NCI-H82 treated with DMSO at 0.1 percent for 48 hours (cell line): ENCODE results near the gene CYB5R2.

Source experiments
- DNase-seq: peaks from one replicate; lab custom pipeline; 2025; ENCODE audit not compliant: unreplicated experiment; lab: John Stamatoyannopoulos, UW

The CYB5R2 gene

DNA sequence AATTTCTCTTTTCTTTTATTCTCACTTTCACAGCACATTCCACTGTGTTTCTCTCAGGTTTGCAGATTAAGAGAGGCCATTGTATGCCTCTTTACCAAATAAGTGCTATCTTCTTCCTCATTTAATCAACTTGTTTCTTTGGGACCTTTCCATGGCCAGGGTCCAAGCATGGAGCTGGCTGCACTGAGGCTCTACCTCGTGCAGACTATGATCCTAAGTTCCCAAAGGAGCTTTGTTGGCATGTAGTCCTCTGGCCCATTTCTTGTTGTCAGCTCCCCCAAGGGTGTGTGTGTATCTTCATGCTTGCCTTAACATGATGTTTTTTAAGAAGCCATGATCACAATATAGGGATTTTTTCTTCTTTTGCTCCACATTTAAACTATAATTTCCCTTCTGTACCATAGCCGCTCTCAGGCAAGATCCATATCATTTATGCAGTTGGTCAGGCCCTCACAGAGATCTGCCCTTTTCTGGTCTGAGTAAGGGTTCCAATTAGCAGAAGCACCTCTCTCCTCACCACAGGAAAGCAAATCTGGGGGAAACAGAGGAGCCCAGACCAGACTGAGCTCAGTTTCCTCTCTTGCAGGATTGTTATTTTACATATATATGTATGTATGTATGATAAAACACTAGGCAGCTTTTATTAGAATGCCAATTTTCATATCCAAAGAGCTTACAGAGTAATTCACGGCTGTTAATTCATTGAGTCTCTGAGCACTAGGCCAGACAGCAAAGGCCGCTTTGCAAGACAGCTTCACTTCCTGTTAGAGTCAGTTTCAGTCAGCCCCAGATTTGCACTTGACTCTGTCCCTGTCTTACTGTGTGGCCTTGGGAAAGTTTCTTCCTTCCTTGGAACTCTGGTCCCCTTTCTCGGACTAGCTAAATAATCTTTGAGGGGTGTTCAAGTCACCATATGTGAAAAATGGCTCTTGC, 34.3 kb downstream of the CYB5R2 start:
- no peak for DNase-seq

DNA sequence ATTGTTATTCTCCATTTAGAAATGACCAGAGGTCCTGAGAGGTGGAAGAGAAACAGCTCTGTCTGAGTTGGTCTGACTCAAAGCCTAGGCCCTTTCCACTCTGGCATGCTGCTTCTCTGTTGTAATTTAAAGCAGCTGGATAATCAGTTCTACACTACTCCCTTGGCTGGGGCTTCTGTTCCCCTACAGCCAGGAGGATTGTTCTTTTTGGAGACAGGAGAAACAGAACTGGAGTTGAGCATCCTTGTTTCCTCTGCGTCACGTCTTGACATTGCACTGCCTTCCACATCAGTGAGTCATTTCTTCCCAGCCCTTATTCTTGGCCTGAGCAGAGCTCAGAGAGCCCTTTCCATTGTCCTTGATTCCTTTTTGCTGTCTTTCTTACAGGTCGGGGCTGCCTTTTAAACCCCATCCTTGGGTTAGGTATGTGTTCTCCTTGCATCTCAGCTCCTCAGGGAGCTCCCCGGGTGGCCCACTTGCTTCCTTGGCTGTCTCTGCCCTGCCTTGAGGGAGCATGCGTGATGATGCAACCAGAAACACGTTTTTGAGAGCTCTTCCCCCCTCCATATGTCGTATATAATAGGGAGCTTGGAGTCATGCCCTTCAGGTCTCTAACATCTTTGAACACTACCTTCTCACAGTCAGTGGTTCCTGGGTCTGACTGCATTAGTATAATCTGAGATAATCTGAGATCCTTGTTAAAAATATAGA, 35.7 kb downstream of the CYB5R2 start:
- DNase-seq = no peak

DNA sequence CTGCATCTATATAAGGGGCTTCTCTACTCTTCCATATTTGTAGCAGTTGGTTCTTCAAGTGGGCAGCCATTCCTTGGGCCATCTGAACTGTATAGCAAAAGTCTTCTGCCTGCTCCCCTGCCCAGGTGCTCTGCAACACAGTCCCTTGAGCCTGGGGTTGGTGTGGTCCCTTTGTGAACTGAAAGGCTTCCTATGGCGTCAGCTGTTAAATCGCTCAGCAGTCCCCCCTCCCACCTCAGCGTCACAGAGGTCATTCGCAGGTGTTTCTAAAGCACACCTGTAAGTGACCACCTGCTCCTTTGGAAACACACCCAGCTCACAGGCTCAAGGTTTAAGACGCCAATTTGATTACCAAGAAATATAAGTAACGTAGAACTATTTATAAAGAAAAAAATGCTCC, 37.0 kb downstream of the CYB5R2 start:
- no peak for DNase-seq

DNA sequence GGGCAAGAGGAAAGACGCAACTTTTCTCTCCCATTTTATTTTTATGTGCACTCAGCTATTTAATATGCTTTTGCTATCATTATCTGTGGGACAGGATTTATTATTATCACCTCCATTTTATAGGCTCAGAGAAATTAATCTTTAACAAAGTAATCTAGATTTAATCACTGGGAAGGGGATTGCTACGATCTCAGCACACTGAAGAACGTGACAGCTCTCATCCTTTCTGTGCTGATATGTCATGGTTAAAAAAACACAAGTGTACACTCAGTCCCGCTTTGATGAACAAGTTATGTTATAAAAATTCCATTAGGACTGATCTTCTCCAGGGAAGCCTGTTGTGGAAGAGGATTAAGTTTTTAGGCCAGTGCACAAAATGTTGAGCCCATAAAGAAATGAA, 37.6 kb downstream of the CYB5R2 start:
- DNase-seq = no peak

DNA sequence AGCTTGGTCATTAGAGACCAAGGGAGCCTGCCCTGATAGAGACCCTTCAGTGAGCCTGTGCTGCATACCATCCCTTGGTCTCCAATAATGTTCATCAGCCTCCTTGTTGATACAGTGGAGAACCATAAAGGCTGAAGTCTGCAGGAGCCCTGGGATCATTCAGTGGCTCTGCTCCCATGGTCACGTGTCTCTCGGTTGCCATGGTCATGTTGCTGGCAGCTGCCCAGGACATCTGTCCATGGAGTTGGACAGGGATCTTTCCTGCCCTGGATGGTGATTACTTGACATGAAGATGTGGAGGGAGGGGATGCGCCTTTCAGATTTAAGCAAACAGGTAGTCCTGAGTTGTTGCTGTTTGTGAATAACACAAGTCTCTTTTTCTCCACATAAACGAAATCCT, 38.2 kb downstream of the CYB5R2 start:
- DNase-seq = no peak

DNA sequence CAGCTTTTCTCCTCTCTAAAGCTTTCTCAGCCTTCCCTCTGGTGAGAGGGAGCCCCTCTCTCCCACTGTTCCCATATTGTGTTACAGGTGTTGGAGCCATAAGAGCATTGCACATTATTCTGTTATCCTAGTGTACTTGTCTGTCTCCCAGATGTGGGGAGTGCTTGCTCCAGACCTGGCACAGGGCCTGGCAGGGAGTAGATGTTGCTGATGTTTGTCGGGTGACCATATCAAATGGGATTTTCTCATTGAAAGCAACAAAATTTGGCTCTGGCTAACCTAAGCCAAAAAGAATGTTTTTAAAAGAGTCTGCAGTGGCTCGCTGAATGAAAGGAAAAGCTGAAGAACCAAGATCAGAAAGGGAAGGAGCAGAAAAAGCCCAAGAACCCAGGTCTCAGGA, 41.1 kb downstream of the CYB5R2 start:
- DNase-seq = no peak

DNA sequence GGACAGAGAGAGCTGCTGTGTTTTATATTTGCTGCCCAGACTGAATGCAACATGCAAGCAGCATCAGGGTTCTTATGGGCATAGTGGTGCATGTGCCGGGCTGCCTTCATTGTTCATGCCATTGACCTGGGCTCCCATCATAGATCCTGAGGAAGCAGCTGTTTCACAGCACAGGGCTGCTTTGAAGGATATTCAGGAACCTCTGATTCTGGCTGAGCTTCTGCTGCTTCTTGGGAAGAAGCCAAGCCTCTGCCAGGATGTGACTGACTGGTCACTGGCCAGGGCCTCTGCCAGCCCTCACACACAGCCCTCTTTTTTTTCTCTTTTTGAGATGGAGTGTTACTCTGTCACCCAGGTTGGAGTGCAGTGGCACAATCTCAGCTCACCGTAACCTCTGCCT, 43.3 kb downstream of the CYB5R2 start:
- DNase-seq = no peak

DNA sequence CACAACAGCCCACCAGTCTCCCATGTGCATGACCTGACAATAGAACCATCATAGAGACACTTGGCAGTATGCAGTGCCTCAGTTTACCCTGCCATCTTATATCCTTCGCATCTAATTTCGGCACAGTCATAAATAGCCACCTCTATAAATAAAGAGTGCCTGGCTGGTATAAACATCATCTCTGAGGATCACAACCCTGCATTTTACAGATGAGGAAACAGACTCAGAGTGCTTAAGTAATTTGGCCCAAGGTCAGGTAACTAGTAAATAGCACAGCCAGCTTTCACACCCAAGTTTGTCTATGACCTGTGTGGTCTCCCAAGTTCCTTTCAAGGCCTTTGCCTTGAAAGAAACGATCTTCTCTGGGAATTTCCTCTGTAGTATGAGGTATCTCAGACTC, 44.6 kb downstream of the CYB5R2 start:
- no peak for DNase-seq

DNA sequence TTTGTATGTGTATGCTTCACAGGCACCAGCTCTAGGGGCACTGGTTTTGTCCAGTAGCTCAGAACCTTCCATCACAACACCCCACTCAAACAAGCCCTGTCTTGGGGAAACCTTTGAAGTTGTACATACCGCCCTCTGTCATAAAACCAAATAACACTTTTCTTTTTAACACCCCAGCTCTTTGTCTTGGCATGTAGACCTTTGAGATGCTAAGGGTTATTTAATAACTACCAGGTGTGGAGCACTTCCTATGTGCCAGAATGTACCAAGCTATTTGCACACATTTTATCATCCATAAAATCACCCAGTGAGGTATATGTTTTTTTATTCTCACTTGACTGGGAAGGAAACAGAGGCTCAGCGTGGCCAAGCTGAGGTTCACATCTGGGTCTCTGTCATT, 50.6 kb downstream of the CYB5R2 start:
- DNase-seq = no peak

DNA sequence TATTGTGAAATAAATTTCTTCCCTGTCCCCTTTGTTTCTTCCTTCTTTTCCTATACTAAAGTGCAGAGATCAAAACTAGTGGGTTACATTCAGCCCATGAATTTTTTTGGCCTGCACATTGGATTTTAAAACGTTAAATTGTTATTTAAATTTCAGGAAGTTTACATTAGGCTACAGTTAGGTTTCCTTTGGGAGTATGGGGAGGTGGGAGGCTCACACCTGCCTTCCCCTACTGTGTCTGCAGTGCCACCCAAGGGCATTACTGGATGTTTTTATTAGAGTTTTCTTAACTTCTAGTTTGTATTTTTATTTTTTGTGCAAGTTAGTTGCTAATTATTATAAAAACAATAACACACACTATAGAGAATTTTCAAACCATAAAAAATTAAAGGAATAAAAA, 51.7 kb downstream of the CYB5R2 start:
- no peak for DNase-seq

DNA sequence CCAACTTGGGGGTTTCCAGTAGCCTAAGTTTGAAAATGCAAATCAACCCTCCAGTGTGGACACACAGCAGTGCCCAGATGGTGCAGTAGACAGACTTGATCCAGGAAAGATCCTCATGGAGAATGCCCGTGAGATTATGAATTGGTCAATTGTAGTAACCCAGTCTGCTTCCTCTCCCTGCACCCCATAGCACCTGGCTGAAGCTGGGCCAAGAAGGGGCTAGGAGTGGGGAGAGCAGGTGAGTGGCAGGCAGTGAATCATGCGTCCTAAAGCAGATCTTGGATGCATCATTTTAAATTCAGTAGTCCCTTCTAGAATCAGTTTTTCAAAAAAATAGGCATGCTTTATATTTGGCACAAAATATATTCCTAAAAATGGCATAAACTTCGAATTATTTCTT, 52.2 kb downstream of the CYB5R2 start:
- DNase-seq = no peak

DNA sequence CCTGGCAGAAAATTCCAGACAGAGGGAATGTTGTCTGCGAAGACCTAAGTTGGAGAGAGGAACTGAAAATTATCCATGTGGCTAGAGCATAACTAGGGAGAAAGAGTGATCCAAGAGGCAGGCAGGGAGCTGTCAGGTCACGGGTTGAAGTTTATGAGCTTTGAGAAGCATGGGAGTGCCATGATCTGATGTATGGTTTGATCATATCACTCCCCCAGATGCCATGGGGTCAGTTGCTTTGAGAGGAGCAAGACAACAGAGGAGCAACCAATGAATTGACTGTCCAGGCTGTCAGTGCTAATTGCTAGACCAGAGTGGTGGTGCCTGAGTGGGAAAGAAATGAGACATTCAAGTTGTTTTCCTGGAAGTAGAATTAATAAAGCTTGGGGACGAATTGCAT, 54.0 kb downstream of the CYB5R2 start:
- no peak for DNase-seq

DNA sequence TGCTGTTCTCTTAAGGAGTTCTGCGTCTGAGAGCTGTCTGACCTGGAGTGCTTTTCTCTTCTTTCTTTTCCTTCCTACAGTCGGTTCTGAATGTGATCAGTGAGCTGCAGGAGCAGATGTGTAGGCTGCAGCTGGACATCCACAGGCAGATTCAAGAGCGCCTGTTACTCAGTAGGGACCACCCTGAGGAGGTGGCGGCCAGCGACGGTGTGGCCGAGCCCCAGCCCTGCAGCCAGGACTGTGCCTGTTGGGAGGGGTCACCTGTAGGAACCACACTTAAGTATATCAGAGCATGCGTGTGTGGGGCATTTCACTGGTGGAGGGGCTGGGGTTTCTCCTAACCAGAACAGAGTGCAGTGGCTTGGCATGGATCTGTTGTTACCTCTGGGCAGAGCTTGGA, 56.3 kb downstream of the CYB5R2 start:
- no peak for DNase-seq
